Spleen (tissue), 11 donors: ENCODE measurements around the gene GRIK3. TPM values are rescaled to one million over a fixed set of nuclear protein-coding genes. Genes with fewer than 3 reads are reported as not detected.
A peak's percentile ranks its signal among the peaks of the same experiment; 100 is the strongest.

ENCODE experiments used
- DNase-seq: peaks from one replicate; pipeline ENCODE4 v3.0.0-alpha.2; 2020
- H3K27ac ChIP-seq, 8 donors: fragments of 200-600 bp; sonication (generic) in 7 of 8; 1 replicate in 4 of 8; 2 replicates in 4 of 8; pipeline versions ENCODE4 v1.5.0 to v1.8.0; 2016 to 2021; ENCODE audit warnings: inconsistent platforms in 4 of 8, mild to moderate bottlenecking in 4 of 8, moderate library complexity in 1 of 8
- H3K27me3 ChIP-seq, 7 donors: fragments of 200-600 bp; sonication (generic) in 6 of 7; replicated peaks in 1 of 7; 1 replicate in 4 of 7; 2 replicates in 3 of 7; pipeline versions ENCODE4 v1.5.0 to v1.8.0; 2016 to 2021; ENCODE audit warnings: inconsistent platforms in 3 of 7, mild to moderate bottlenecking in 1 of 7
- H3K36me3 ChIP-seq, 6 donors: fragments of 200-600 bp; sonication (generic) in 5 of 6; 1 replicate in 4 of 6; 2 replicates in 2 of 6; pipeline versions ENCODE4 v1.5.0 to v1.8.0; 2016 to 2021; ENCODE audit warnings: inconsistent platforms in 2 of 6
- H3K4me1 ChIP-seq, 6 donors: fragments of 200-600 bp; sonication (generic) in 5 of 6; 1 replicate in 3 of 6; 2 replicates in 3 of 6; pipeline versions ENCODE4 v1.5.0 to v1.8.0; 2016 to 2021; ENCODE audit warnings: inconsistent platforms in 3 of 6
- H3K4me3 ChIP-seq, 8 donors: fragments of 200-600 bp; sonication (generic) in 7 of 8; 1 replicate in 4 of 8; 2 replicates in 4 of 8; pipeline versions ENCODE4 v1.5.0 to v1.8.0; 2016 to 2021; ENCODE audit warnings: inconsistent platforms in 4 of 8, mild to moderate bottlenecking in 4 of 8, moderate library complexity in 2 of 8
- H3K9me3 ChIP-seq, 8 donors: fragments of 200-600 bp; sonication (generic) in 7 of 8; 1 replicate in 4 of 8; 2 replicates in 4 of 8; pipeline versions ENCODE4 v1.5.0 to v1.8.0; 2016 to 2021; ENCODE audit warnings: inconsistent platforms in 4 of 8
- CTCF ChIP-seq, 11 experiments: fragments of 200-600 bp in 7 of 11; fragments of 450-650 bp in 4 of 11; sonication (generic) in 4 of 11; IDR thresholded peaks in 8 of 11; conservative IDR thresholded peaks in 3 of 11; 1 replicate in 7 of 11; 2 replicates in 4 of 11; pipeline versions ENCODE4 v1.4.0 to v1.8.0; 2016 to 2021; ENCODE audit warnings: antibody characterized with exemption in 11 of 11, inconsistent platforms in 4 of 11, mild to moderate bottlenecking in 1 of 11
- POLR2A ChIP-seq, 3 donors: fragments of 450-650 bp; IDR thresholded peaks; one replicate each; pipeline ENCODE4 v1.5.1; 2017; ENCODE audit warnings: antibody characterized with exemption in 3 of 3, mild to moderate bottlenecking in 1 of 3
- POLR2AphosphoS5 ChIP-seq, 3 donors: sonication (generic); formaldehyde crosslinking; IDR thresholded peaks; one replicate each; pipeline ENCODE4 v1.5.1; 2017; ENCODE audit warnings: antibody characterized with exemption in 3 of 3
- WGBS, 5 donors: extraction: QIAGEN DNeasy Blood & Tissue Kit in 3 of 5; methylation state at CpG; one replicate each; pipeline versions ENCODE4 v1.1.5 to v1.1.7; 2013 to 2018; 5-methylcytosine and 5-hydroxymethylcytosine counted together
- intact Hi-C: fragments of 100-400 bp; cut with DNase I; formaldehyde crosslinking; loops from one replicate; pipeline ENCODE4 v1.15.0; 2023; ENCODE audit warnings: low total_unique reads
- polyA plus RNA-seq, 3 donors: library from polyadenylated mRNA; stranded (reverse); fragments of 200-250 nt; gene quantifications; one replicate each; pipeline ENCODE4 v1.2.1, GENCODE V29; 2013
- total RNA-seq, 7 donors: library from RNA; depleted of rRNA in 3 of 7; stranded (reverse); fragments of >200 nt in 3 of 7; fragmentation: NEBNext Ultra II Directional in 4 of 7; extraction: Animal tissue kit (Norgen Biotek cat#: 25700) in 4 of 7; gene quantifications; one replicate each; pipeline versions ENCODE4 v1.1.0 to v1.2.1, GENCODE V29; 2016 to 2021
- donor health status: healthy with polysubstance abuse.
- donor health status: DM: no; HTN: no; CAD: no; lungs with moderate emphysema.
- donor health status: DM: no; HTN: no; CAD: no.
- donor health status: Bipolar disorder and iron deficiency.
- donor health status: healthy.
- donor health status: DM: no; HTN: no; CAD: no.
- donor health status: DM: yes; HTN: yes; CAD: no.

Gene GRIK3
- total and polyA plus RNA-seq, 10 donors: 0.09 to 0.74 (median 0.19) TPM

GRCh38 chr1:36876990-36877389 is 157.3 kb downstream of the GRIK3 start:
- TF ChIP-seq POLR2AphosphoS5 (IDR thresholded peaks at IDR 0.05): no peak
- no peak for TF ChIP-seq CTCF (IDR thresholded peaks at IDR 0.05 in 8 of 11, conservative IDR thresholded peaks at IDR 0.05 in 3 of 11)
- no peak for TF ChIP-seq POLR2A (IDR thresholded peaks at IDR 0.05)

GRCh38 chr1:36874271-36875060 is 159.8 kb downstream of the GRIK3 start:
- no peak for DNase-seq
- WGBS, 5 donors: 65 to 83% (median 74%) methylated on average over 5 to 6 of the region's 6 CpGs
- Histone ChIP-seq H3K4me1 (no peaks in the 10 kb centered on the region), H3K27ac (no peak overlapping the region), H3K4me3 (no peak overlapping the region), H3K27me3 (peaks cover 0 to 61% (median 0%) of the 10 kb centered on the region in 7 donors), H3K9me3 (no peaks in the 10 kb centered on the region), H3K36me3 (no peaks in the 10 kb centered on the region)
- intact Hi-C loops: no loop called here
- no peak for TF ChIP-seq POLR2A (IDR thresholded peaks at IDR 0.05)
- no peak for TF ChIP-seq POLR2AphosphoS5 (IDR thresholded peaks at IDR 0.05)
- no peak for TF ChIP-seq CTCF (IDR thresholded peaks at IDR 0.05 in 8 of 11, conservative IDR thresholded peaks at IDR 0.05 in 3 of 11)

More at GRCh38 chr1:36876990-36877389, 157.3 kb downstream of the GRIK3 start:
- 45 to 70% (median 68%) methylated on average over 1 of the region's 1 CpG for WGBS, 5 donors
- no peaks in the 10 kb centered on the region for H3K9me3 ChIP-seq
- no peaks in the 10 kb centered on the region for H3K36me3 ChIP-seq
- DNase-seq: no peak
- no peak overlapping the region for H3K27ac ChIP-seq
- peaks cover 0 to 53% (median 0%) of the 10 kb centered on the region in 7 donors for H3K27me3 ChIP-seq
- H3K4me3 ChIP-seq: no peak overlapping the region
- no peaks in the 10 kb centered on the region for H3K4me1 ChIP-seq
- intact Hi-C loops: no loop called here

GRCh38 chr1:36872858-36873257 is 161.5 kb downstream of the GRIK3 start:
- WGBS, 5 donors: 60 to 78% (median 66%) methylated on average over 3 of the region's 3 CpGs
- H3K27ac ChIP-seq: no peak overlapping the region
- TF ChIP-seq POLR2A (IDR thresholded peaks at IDR 0.05): no peak
- no peak for TF ChIP-seq POLR2AphosphoS5 (IDR thresholded peaks at IDR 0.05)
- TF ChIP-seq CTCF (IDR thresholded peaks at IDR 0.05 in 8 of 11, conservative IDR thresholded peaks at IDR 0.05 in 3 of 11): no peak
- intact Hi-C loops: no loop called here
- no peaks in the 10 kb centered on the region for H3K9me3 ChIP-seq
- no peaks in the 10 kb centered on the region for H3K4me1 ChIP-seq
- H3K36me3 ChIP-seq: no peaks in the 10 kb centered on the region
- no peak overlapping the region for H3K4me3 ChIP-seq
- DNase-seq: no peak
- peaks cover 0 to 59% (median 0%) of the 10 kb centered on the region in 7 donors for H3K27me3 ChIP-seq

- Histone ChIP-seq H3K36me3 (no peaks in the 10 kb centered on the region), H3K4me3 (no peak overlapping the region), H3K9me3 (no peaks in the 10 kb centered on the region), H3K27me3 (peaks cover 0 to 57% (median 0%) of the 10 kb centered on the region in 7 donors), H3K4me1 (no peaks in the 10 kb centered on the region), H3K27ac (no peak overlapping the region)
- no peak for TF ChIP-seq POLR2AphosphoS5 (IDR thresholded peaks at IDR 0.05)
- TF ChIP-seq CTCF (IDR thresholded peaks at IDR 0.05 in 8 of 11, conservative IDR thresholded peaks at IDR 0.05 in 3 of 11): no peak
- no peak for TF ChIP-seq POLR2A (IDR thresholded peaks at IDR 0.05)
- DNase-seq: peak; percentile 48
- intact Hi-C loops: no loop called here
- WGBS, 5 donors: 89 to 95% (median 91%) methylated on average over 22 of the region's 22 CpGs
Measured at GRCh38 chr1:36872126-36872754, 162.1 kb downstream of the GRIK3 start.
